Trophoblast cell (in vitro differentiated cells and primary cell): ENCODE measurements around the gene TANGO6.

ENCODE experiments used
- DNase-seq, 2 donors: peaks; one replicate each; pipeline ENCODE4 v3.0.0-alpha.2; 2016
- H2AFZ ChIP-seq: 2 replicates; pipeline ENCODE4 v1.6.1; 2013; ENCODE audit warnings: low read length, moderate library complexity, mild to moderate bottlenecking; ENCODE audit not compliant: insufficient read depth, poor library complexity
- H2AK5ac ChIP-seq: 2 replicates; pipeline ENCODE4 v1.6.1; 2013; ENCODE audit warnings: mild to moderate bottlenecking, low read length
- H2BK120ac ChIP-seq: 2 replicates; pipeline ENCODE4 v1.6.1; 2013; ENCODE audit warnings: low read length, mild to moderate bottlenecking, moderate library complexity; ENCODE audit not compliant: insufficient read depth, poor library complexity
- H2BK12ac ChIP-seq: 2 replicates; pipeline ENCODE4 v1.6.1; 2013; ENCODE audit warnings: mild to moderate bottlenecking, low read length, moderate library complexity
- H2BK5ac ChIP-seq: 2 replicates; pipeline ENCODE4 v1.6.1; 2013; ENCODE audit warnings: low read length, low read depth, moderate library complexity, mild to moderate bottlenecking; ENCODE audit not compliant: poor library complexity
- H3K14ac ChIP-seq: 2 replicates; pipeline ENCODE4 v1.6.1; 2013; ENCODE audit warnings: mild to moderate bottlenecking, low read length
- H3K18ac ChIP-seq: 2 replicates; pipeline ENCODE4 v1.6.1; 2013; ENCODE audit warnings: mild to moderate bottlenecking, low read length
- H3K23ac ChIP-seq: 2 replicates; pipeline ENCODE4 v1.6.1; 2013; ENCODE audit warnings: low read length
- H3K27ac ChIP-seq: 2 replicates; pipeline ENCODE4 v1.5.1; 2013; ENCODE audit warnings: low read depth, mild to moderate bottlenecking, inconsistent platforms, low read length, moderate library complexity
- H3K27me3 ChIP-seq: 2 replicates; pipeline ENCODE4 v1.6.1; 2013; ENCODE audit warnings: inconsistent platforms, mild to moderate bottlenecking, low read length, moderate library complexity; ENCODE audit not compliant: insufficient read depth
- H3K36me3 ChIP-seq, 2 experiments: 1 replicate in 1 of 2; 2 replicates in 1 of 2; pipeline ENCODE4 v1.6.1; 2013; ENCODE audit warnings: low read length in 2 of 2, mild to moderate bottlenecking in 2 of 2, moderate library complexity in 1 of 2; ENCODE audit not compliant: insufficient read depth in 2 of 2, control insufficient read depth in 1 of 2
- H3K4ac ChIP-seq: 2 replicates; pipeline ENCODE4 v1.6.1; 2013; ENCODE audit warnings: low read depth, mild to moderate bottlenecking, low read length, moderate library complexity
- H3K4me1 ChIP-seq, 2 experiments: 1 replicate in 1 of 2; 2 replicates in 1 of 2; pipeline ENCODE4 v1.6.1; 2013; ENCODE audit warnings: low read length in 2 of 2, mild to moderate bottlenecking in 2 of 2, moderate library complexity in 1 of 2; ENCODE audit not compliant: insufficient read depth in 2 of 2, control insufficient read depth in 1 of 2
- H3K4me2 ChIP-seq: 2 replicates; pipeline ENCODE4 v1.6.1; 2013; ENCODE audit warnings: inconsistent platforms, mild to moderate bottlenecking, low read length, moderate library complexity
- H3K4me3 ChIP-seq: 2 replicates; pipeline ENCODE4 v1.5.1; 2013; ENCODE audit warnings: mild to moderate bottlenecking, low read depth, low read length, inconsistent platforms
- H3K79me1 ChIP-seq: one replicate; pipeline ENCODE4 v1.6.1; 2013; ENCODE audit warnings: low read length
- H3K79me2 ChIP-seq: 2 replicates; pipeline ENCODE4 v1.6.1; 2013; ENCODE audit warnings: low read length, mild to moderate bottlenecking; ENCODE audit not compliant: control insufficient read depth, insufficient read depth, poor library complexity
- H3K9ac ChIP-seq: 2 replicates; pipeline ENCODE4 v1.6.1; 2013; ENCODE audit warnings: mild to moderate bottlenecking, low read length
- H3K9me3 ChIP-seq: 2 replicates; pipeline ENCODE4 v1.6.1; 2013; ENCODE audit warnings: low read depth, mild to moderate bottlenecking, control low read depth, inconsistent platforms, low read length; ENCODE audit not compliant: insufficient read depth
- H4K12ac ChIP-seq: 2 replicates; pipeline ENCODE4 v1.6.1; 2013; ENCODE audit warnings: low read depth, mild to moderate bottlenecking, low read length, moderate library complexity
- H4K8ac ChIP-seq: 2 replicates; pipeline ENCODE4 v1.6.1; 2013; ENCODE audit warnings: low read depth, mild to moderate bottlenecking, low read length, moderate library complexity
- H4K91ac ChIP-seq: one replicate; pipeline ENCODE4 v1.6.1; 2013; ENCODE audit warnings: low read depth, mild to moderate bottlenecking, low read length, moderate library complexity
- WGBS: extraction: QIAGEN DNeasy Blood & Tissue Kit; methylation state at CpG from one replicate; pipeline ENCODE4 v1.1.7; 2013; ENCODE audit warnings: missing lambda C conversion rate; ENCODE audit not compliant: insufficient read length, insufficient coverage; ENCODE audit errors: extremely low coverage; 5-methylcytosine and 5-hydroxymethylcytosine counted together

TANGO6 gene

GRCh38 chr16:68917541-68917940 lies 74.2 kb downstream of the TANGO6 start:
- H3K23ac ChIP-seq: no peak overlapping the region
- H2AK5ac ChIP-seq: no peak overlapping the region
- no peaks in the 10 kb centered on the region for H3K79me2 ChIP-seq
- H4K91ac ChIP-seq: no peak overlapping the region
- no peaks in the 10 kb centered on the region for H3K27me3 ChIP-seq
- H2AFZ ChIP-seq: no peak overlapping the region
- DNase-seq: no peak
- no peak overlapping the region for H3K4ac ChIP-seq
- H2BK12ac ChIP-seq: no peak overlapping the region
- H4K8ac ChIP-seq: no peak overlapping the region
- no peak overlapping the region for H2BK120ac ChIP-seq
- H3K18ac ChIP-seq: no peak overlapping the region
- no peaks in the 10 kb centered on the region for H3K4me1 ChIP-seq
- H3K14ac ChIP-seq: no peak overlapping the region
- H2BK5ac ChIP-seq: no peak overlapping the region
- H3K4me3 ChIP-seq: no peak overlapping the region
- no peak overlapping the region for H3K9ac ChIP-seq
- no peak overlapping the region for H4K12ac ChIP-seq
- H3K4me2 ChIP-seq: no peak overlapping the region
- no peaks in the 10 kb centered on the region for H3K36me3 ChIP-seq
- no CpG with 5 or more reads among the region's 2 CpGs for WGBS
- no peaks in the 10 kb centered on the region for H3K9me3 ChIP-seq
- H3K79me1 ChIP-seq: no peaks in the 10 kb centered on the region
- no peak overlapping the region for H3K27ac ChIP-seq

GRCh38 chr16:68920349-68920748 lies 77.0 kb downstream of the TANGO6 start:
- Histone ChIP-seq H2BK5ac (no peak overlapping the region), H2BK12ac (no peak overlapping the region), H3K4me2 (no peak overlapping the region), H2AK5ac (no peak overlapping the region), H3K4me3 (no peak overlapping the region), H3K23ac (no peak overlapping the region), H3K18ac (no peak overlapping the region), H4K91ac (no peak overlapping the region), H2AFZ (no peak overlapping the region), H3K14ac (no peak overlapping the region), H4K8ac (no peak overlapping the region), H3K9me3 (no peaks in the 10 kb centered on the region), H4K12ac (no peak overlapping the region), H2BK120ac (no peak overlapping the region), H3K4me1 (no peaks in the 10 kb centered on the region), H3K36me3 (no peaks in the 10 kb centered on the region), H3K4ac (no peak overlapping the region), H3K27ac (no peak overlapping the region), H3K9ac (no peak overlapping the region), H3K27me3 (no peaks in the 10 kb centered on the region), H3K79me2 (no peaks in the 10 kb centered on the region), H3K79me1 (no peaks in the 10 kb centered on the region)
- peak; percentile 57 to 80 for DNase-seq
- WGBS: no CpG with 5 or more reads among the region's 3 CpGs

- H3K14ac ChIP-seq: no peak overlapping the region
- H3K18ac ChIP-seq: no peak overlapping the region
- H2BK5ac ChIP-seq: no peak overlapping the region
- H3K27ac ChIP-seq: no peak overlapping the region
- no CpG with 5 or more reads among the region's 2 CpGs for WGBS
- H3K4ac ChIP-seq: no peak overlapping the region
- H3K4me3 ChIP-seq: no peak overlapping the region
- H3K4me2 ChIP-seq: no peak overlapping the region
- no peaks in the 10 kb centered on the region for H3K4me1 ChIP-seq
- no peaks in the 10 kb centered on the region for H3K36me3 ChIP-seq
- no peaks in the 10 kb centered on the region for H3K79me1 ChIP-seq
- DNase-seq: peak; percentile 91 to 94
- H2AK5ac ChIP-seq: no peak overlapping the region
- H3K27me3 ChIP-seq: no peaks in the 10 kb centered on the region
- H4K12ac ChIP-seq: no peak overlapping the region
- H4K8ac ChIP-seq: no peak overlapping the region
- no peaks in the 10 kb centered on the region for H3K79me2 ChIP-seq
- H3K23ac ChIP-seq: no peak overlapping the region
- no peak overlapping the region for H2BK12ac ChIP-seq
- H4K91ac ChIP-seq: no peak overlapping the region
- H2BK120ac ChIP-seq: no peak overlapping the region
- no peaks in the 10 kb centered on the region for H3K9me3 ChIP-seq
- no peak overlapping the region for H3K9ac ChIP-seq
- no peak overlapping the region for H2AFZ ChIP-seq
Observed at GRCh38 chr16:68921637-68922036, 78.3 kb downstream of the TANGO6 start.

- H3K9ac ChIP-seq: no peak overlapping the region
- H3K4me3 ChIP-seq: no peak overlapping the region
- H3K79me2 ChIP-seq: no peaks in the 10 kb centered on the region
- H3K4ac ChIP-seq: no peak overlapping the region
- no peak overlapping the region for H4K8ac ChIP-seq
- H2BK5ac ChIP-seq: no peak overlapping the region
- H2BK120ac ChIP-seq: no peak overlapping the region
- H4K12ac ChIP-seq: no peak overlapping the region
- no peak overlapping the region for H4K91ac ChIP-seq
- no peak overlapping the region for H3K23ac ChIP-seq
- no peak overlapping the region for H3K4me2 ChIP-seq
- no peak overlapping the region for H2AFZ ChIP-seq
- H3K9me3 ChIP-seq: no peaks in the 10 kb centered on the region
- H3K36me3 ChIP-seq: peaks cover 0 to 3% of the 10 kb centered on the region in 2 experiments
- peak in 1 of 2 donors; percentile 17 for DNase-seq
- WGBS: no CpG with 5 or more reads among the region's 12 CpGs
- no peak overlapping the region for H3K27ac ChIP-seq
- no peaks in the 10 kb centered on the region for H3K4me1 ChIP-seq
- no peaks in the 10 kb centered on the region for H3K79me1 ChIP-seq
- no peaks in the 10 kb centered on the region for H3K27me3 ChIP-seq
- no peak overlapping the region for H3K14ac ChIP-seq
- no peak overlapping the region for H2AK5ac ChIP-seq
- no peak overlapping the region for H2BK12ac ChIP-seq
- no peak overlapping the region for H3K18ac ChIP-seq
Observed at GRCh38 chr16:68923116-68923515, 79.8 kb downstream of the TANGO6 start.
